NCI-H226 (cell line): ENCODE measurements around the gene ARCN1.

Source experiments
- DNase-seq: peaks from one replicate; pipeline ENCODE4 v3.0.0-alpha.2; 2015

Gene ARCN1

DNA sequence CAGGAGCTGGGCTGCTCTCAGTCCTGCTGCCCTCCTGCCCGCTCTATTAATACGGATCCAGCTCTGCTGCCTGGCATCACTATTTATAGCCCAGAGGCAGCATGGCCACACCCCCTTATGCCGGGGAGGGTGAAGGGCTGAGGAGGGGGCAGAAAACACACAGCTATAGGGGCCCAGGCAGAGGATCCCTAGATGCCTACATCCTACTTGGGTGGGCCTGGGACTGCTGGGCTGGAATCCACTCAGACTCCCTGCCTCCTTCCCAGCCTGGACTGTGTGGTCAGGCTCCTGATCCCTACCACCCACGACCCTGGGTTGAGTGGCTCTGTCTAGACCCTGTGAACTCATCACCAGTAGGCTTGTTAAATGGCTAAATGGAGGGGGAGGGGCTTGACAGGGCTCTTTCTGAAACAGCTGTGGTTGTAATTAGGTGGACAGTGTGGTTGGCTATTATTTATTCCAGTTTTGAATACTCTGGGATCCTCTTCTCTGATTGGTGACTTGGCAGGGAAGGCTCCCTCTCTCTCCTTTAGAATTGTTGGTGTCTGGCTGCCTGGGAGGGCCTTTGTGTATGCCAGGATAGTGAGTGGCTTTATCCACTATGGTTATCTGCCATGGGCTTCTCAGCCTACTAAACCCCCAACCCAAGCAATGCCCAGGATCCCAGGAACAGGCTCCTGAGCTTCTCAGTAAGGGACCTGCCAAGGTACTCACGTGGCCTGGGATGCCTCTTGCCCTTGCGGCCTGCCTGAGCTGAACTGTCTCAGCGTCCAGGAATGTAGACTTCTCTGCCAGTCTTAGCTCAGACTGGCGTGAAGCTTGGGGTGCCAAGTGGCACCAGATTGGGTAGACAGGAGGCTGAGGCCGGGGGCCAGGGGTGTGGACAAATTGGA is 50.4 kb downstream of the ARCN1 start:
- DNase-seq = peak; percentile 98

DNA sequence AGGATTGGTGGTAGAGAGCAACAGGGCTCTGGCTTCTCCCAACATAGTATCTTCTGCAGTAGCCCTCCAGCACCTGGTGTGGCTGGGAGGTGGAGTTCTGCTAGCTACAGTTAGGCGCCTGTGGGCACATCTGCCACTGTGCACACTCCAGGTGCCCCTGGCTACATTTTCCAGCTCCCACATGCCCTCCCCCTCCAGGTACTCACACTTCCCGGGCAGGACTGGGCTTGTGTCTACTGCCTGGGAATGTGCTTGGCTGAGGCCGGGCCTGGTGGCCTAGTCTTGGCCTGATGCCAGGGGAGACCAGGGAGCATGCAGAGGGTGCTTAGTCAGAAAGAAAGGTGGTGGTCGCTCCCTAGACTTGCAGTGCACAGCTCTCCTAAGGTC is 51.1 kb downstream of the ARCN1 start:
- peak; percentile 78 for DNase-seq

GRCh38 chr11:118625036-118625690 is 53.0 kb downstream of the ARCN1 start:
- DNase-seq = no peak

DNA sequence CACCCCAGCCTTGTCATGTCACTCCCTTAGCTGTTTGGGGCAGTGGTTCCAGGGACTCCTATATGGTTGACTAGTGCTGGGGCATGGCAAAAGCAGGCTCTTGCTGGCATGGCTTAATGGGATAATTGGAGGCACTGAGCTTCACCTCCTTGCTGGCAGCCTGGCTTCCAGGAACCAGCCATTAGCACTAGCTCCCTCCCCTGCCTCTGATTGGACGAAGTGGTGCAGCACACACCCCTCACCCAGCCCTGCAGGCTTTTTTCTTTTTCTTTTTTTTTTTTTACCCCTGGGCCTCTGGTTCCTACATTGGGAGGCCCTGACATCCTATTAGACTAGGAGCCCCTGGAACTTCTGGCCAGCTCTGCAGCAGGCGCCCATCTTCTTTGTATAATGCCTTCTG is 53.8 kb downstream of the ARCN1 start:
- no peak for DNase-seq

- no peak for DNase-seq
Measured at GRCh38 chr11:118627566-118627965, 55.4 kb downstream of the ARCN1 start.

GRCh38 chr11:118628031-118628430 is 55.8 kb downstream of the ARCN1 start:
- DNase-seq = no peak

GRCh38 chr11:118628432-118628831 is 56.2 kb downstream of the ARCN1 start:
- DNase-seq = no peak

DNA sequence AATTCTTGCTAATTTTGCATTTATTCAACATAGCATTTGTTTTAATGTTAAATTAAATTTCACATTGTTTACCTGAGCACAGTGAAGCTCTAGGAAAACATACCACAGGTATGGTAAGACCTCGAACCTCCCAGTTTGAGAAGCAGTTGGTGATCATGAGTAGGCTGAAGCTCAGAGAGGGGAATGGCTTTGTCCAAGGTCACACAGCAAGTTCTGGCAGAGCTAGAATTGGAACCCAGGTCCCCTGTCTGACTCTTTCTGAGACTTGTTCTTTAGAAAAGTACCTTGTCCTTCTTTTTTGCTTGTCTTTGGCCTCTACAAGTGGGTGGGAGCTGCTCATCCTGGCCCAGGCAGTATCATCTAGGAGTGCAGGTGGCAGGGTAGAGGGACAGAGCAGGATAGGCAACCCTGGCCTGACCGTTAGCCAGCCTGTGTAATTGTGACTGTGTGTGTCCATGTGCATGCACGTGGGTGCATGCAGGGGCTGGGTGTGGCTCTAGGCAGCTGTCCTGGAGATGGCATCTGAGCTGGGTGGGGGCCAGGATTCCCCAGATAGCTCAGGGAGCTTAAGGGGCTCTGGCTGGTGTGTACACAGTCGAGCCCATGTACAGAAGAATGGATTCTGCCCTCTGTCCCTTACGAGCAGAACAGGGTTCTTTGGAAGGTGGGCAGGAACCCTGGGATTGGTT is 56.8 kb downstream of the ARCN1 start:
- no peak for DNase-seq

- DNase-seq = no peak
Measured at GRCh38 chr11:118629761-118630661, 57.8 kb downstream of the ARCN1 start.

DNA sequence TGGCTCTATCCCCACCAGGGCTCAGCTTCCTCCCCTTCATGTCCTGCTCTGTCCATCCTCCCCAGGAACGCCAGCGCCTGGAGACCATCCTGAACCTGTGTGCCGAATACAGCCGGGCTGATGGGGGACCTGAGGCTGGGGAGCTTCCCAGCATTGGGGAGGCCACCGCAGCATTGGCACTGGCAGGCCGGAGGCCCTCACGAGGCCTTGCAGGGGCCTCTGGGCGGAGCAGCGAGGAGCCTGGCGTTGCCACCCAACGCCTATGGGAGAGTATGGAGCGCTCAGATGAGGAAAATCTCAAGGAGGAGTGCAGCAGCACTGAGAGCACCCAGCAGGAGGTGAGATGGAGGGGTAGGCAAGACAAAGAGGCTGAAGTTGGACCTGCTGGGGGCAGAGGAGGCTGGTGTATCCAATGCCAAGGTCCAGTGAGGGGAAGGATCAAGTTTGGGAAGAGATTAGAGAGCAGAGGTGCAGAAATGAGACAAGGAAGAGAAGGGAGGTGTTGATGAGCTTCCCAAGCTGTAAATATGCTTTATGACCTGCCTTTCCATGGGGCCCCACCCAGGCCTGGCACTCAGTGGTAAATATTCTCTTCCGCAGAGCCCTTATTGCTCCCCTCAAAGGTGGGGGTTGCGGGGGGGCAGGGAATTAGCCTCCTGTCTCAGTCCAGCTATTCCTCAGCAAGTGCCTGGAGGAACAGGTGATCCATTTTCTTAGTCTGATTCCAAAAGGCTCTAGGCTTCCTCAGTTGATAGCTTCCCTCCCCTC is 59.1 kb downstream of the ARCN1 start:
- DNase-seq = no peak

DNA sequence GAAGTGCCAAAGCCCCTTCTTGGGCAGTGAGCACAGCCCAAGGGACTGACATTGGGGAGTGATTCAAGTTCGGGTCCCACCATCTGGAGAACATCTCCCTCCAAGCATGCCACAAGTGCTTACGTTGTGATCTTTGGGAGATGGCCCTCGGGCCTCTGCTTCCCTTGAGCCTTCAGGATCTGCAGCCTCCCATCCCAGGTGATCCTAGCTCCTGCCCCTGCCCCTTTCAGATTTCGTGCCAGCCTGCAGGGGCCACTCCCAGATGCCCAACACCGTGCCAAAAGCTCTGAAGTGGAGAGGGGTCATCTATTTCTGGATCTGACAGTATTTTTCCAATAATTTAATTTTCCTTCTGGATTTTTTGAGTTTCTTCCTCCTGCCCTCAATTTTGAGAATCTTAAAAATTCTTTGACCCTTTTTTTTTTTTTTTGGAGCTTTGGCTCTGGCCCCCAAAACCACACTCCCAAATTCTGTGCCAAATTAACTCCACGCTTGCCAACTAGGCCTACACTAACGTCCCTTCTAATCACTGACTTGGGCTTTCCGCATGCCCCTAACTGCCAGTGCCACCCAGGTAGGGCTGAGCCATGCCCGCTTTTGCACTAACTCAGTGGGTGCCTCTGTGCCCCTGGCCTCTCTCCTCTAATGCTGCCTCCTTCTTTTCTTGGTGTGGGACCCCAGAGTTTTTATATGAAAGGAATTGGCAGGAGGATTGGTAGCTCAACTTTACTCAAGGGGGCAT is 60.5 kb downstream of the ARCN1 start:
- no peak for DNase-seq

GRCh38 chr11:118633319-118633690 is 61.1 kb downstream of the ARCN1 start:
- no peak for DNase-seq

- no peak for DNase-seq
Measured at GRCh38 chr11:118633979-118634378, 61.8 kb downstream of the ARCN1 start.

GRCh38 chr11:118634431-118635236 is 62.4 kb downstream of the ARCN1 start:
- DNase-seq = peak; percentile 68

DNA sequence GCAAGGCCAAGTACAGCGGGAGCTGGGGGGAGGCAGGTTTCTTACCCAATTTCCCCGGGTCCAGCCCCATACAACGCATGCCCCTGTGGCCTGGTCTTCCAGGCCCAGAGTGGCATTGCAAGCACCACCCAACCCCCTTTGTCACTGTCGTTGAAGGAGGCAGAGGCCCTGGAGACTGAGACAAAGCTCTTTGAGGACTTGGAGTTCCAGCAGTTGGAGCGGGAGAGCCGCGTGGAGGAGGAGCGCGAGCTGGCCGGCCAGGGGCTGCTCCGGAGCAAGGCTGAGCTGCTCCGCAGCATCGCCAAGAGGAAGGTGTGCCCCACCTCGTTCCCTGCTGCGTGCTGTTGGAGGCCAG is 63.0 kb downstream of the ARCN1 start:
- no peak for DNase-seq

- DNase-seq = no peak
Measured at GRCh38 chr11:118635642-118636041, 63.4 kb downstream of the ARCN1 start.

GRCh38 chr11:118636569-118637290 is 64.5 kb downstream of the ARCN1 start:
- DNase-seq = no peak

- DNase-seq = no peak
Measured at GRCh38 chr11:118638726-118639125, 66.5 kb downstream of the ARCN1 start.

DNA sequence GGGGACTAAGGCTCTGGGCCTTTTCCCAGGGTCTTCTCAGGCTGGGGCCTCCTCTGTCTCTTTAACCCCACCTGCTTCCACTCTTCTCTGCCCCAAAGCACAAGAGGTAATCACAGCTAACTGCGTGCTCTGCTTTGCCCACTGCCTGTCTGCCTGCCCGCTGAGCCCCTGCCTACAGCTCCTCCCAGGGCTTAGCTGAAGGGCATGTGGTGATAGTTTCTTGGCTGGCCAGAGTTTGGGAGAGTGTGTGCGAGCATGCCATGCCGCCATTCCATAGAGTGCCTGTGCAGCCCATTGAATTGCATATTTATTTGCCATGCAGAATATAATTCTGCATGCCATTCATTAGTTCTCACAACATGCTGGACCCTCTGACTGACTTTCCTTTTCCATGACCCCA is 67.7 kb downstream of the ARCN1 start:
- no peak for DNase-seq
